ENCODE measurements around the gene CACNA1I. TPM values are rescaled to one million over a fixed set of nuclear protein-coding genes. Genes with fewer than 3 reads are reported as not detected.

CACNA1I gene
- total RNA-seq, 1 donor from 2014 or later: 0.32 TPM

GRCh38 chr22:39616051-39616450 lies 45.5 kb downstream of the CACNA1I start:
- intact Hi-C loops (cut with DNase I): no loop called here
- no peak for TF ChIP-seq CTCF (IDR thresholded peaks at IDR 0.05)
- no peak overlapping the region for H3K27ac ChIP-seq
- H3K36me3 ChIP-seq: no peaks in the 10 kb centered on the region
- no peaks in the 10 kb centered on the region for H3K9me3 ChIP-seq
- DNase-seq: no peak
- H3K4me1 ChIP-seq: no peaks in the 10 kb centered on the region
- no peak overlapping the region for H3K4me3 ChIP-seq
- H3K27me3 ChIP-seq: peaks cover 22% of the 10 kb centered on the region
- ATAC-seq: no peak

GRCh38 chr22:39616781-39617180 lies 46.2 kb downstream of the CACNA1I start:
- intact Hi-C loops (cut with DNase I): no loop called here
- Histone ChIP-seq H3K4me1 (no peaks in the 10 kb centered on the region), H3K36me3 (no peaks in the 10 kb centered on the region), H3K9me3 (no peaks in the 10 kb centered on the region), H3K27me3 (peaks cover 27% of the 10 kb centered on the region), H3K27ac (no peak overlapping the region), H3K4me3 (no peak overlapping the region)
- no peak for TF ChIP-seq CTCF (IDR thresholded peaks at IDR 0.05)
- DNase-seq: no peak
- no peak for ATAC-seq

- DNase-seq: no peak
- Histone ChIP-seq H3K4me1 (no peaks in the 10 kb centered on the region), H3K27ac (no peak overlapping the region), H3K36me3 (no peaks in the 10 kb centered on the region), H3K27me3 (peaks cover 31% of the 10 kb centered on the region), H3K9me3 (no peaks in the 10 kb centered on the region), H3K4me3 (no peak overlapping the region)
- no peak for TF ChIP-seq CTCF (IDR thresholded peaks at IDR 0.05)
- intact Hi-C loops (cut with DNase I): no loop called here
- ATAC-seq: no peak
Observed at GRCh38 chr22:39617342-39617741, 46.8 kb downstream of the CACNA1I start.

GRCh38 chr22:39617970-39618757 lies 47.6 kb downstream of the CACNA1I start:
- intact Hi-C loops (cut with DNase I): no loop called here
- no peak for ATAC-seq
- Histone ChIP-seq H3K4me1 (no peaks in the 10 kb centered on the region), H3K9me3 (no peaks in the 10 kb centered on the region), H3K36me3 (no peaks in the 10 kb centered on the region), H3K4me3 (no peak overlapping the region), H3K27ac (no peak overlapping the region), H3K27me3 (peaks cover 33% of the 10 kb centered on the region)
- no peak for DNase-seq
- no peak for TF ChIP-seq CTCF (IDR thresholded peaks at IDR 0.05)

- H3K4me3 ChIP-seq: no peak overlapping the region
- no peak for TF ChIP-seq CTCF (IDR thresholded peaks at IDR 0.05)
- ATAC-seq (no peak), DNase-seq (no peak)
- no peaks in the 10 kb centered on the region for H3K36me3 ChIP-seq
- H3K9me3 ChIP-seq: no peaks in the 10 kb centered on the region
- intact Hi-C loops (cut with DNase I): no loop called here
- H3K4me1 ChIP-seq: no peaks in the 10 kb centered on the region
- H3K27ac ChIP-seq: no peak overlapping the region
- peaks cover 37% of the 10 kb centered on the region for H3K27me3 ChIP-seq
Observed at GRCh38 chr22:39618996-39619530, 48.5 kb downstream of the CACNA1I start.
